ENCODE measurements around the gene SERPINA12. TPM values are rescaled to one million over a fixed set of nuclear protein-coding genes. Genes with fewer than 3 reads are reported as not detected.

The SERPINA12 gene
- total RNA-seq, 6 experiments from 2014 or later: 0.26 to 2.8 (median 0.39) TPM; not detected in 3

- Histone ChIP-seq H3K27ac (no peak overlapping the region), H3K4me3 (no peak overlapping the region), H3K9me3 (no peaks in the 10 kb centered on the region), H3K4me1 (peaks cover 0 to 35% (median 10%) of the 10 kb centered on the region in 4 donors), H3K36me3 (no peaks in the 10 kb centered on the region), H3K27me3 (no peaks in the 10 kb centered on the region)
- TF ChIP-seq, protein P1, sequence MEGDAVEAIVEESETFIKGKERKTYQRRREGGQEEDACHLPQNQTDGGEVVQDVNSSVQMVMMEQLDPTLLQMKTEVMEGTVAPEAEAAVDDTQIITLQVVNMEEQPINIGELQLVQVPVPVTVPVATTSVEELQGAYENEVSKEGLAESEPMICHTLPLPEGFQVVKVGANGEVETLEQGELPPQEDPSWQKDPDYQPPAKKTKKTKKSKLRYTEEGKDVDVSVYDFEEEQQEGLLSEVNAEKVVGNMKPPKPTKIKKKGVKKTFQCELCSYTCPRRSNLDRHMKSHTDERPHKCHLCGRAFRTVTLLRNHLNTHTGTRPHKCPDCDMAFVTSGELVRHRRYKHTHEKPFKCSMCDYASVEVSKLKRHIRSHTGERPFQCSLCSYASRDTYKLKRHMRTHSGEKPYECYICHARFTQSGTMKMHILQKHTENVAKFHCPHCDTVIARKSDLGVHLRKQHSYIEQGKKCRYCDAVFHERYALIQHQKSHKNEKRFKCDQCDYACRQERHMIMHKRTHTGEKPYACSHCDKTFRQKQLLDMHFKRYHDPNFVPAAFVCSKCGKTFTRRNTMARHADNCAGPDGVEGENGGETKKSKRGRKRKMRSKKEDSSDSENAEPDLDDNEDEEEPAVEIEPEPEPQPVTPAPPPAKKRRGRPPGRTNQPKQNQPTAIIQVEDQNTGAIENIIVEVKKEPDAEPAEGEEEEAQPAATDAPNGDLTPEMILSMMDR (IDR thresholded peaks at IDR 0.05): no peak
- no peak for TF ChIP-seq POLR2A (IDR thresholded peaks at IDR 0.05)
- DNase-seq (no peak), ATAC-seq (no peak)
- intact Hi-C loops (cut with DNase I): no loop called here
These were observed 30.8 kb downstream of the SERPINA12 start for GRCh38 chr14:94478420-94478819.

DNA sequence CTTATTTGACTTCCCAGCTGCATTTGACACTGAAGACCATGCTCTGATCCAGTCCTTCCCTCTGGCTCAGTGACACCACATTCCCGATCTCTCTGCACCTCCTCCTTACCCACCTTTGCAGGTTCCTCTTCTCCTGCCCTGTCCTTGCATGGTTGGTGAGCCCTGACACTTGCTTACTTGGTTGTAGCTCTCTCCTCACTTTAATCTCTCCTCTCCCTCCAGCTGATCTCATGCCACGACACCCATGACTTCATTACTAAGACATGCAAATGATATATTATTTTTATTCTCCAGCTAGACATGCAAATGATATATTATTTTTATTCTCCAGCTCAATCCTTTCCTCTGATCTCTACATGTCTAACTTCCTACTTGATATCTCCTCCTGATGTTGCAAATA is 33.2 kb downstream of the SERPINA12 start, which contains the start of gene SERPINA9:
Gene SERPINA9, minus strand, starts transcription at position 175 of the 400 bp plus-strand sequence. CDS start 6,357 bp downstream, outside the sequence.
- DNase-seq (peak in 1 of 3 donors; percentile 10), ATAC-seq (no peak)
- WGBS (ENCODE audit: insufficient coverage, low coverage, low lambda C conversion rate, missing lambda C conversion rate): 86% methylated on average over 2 of the region's 2 CpGs

GRCh38 chr14:94474581-94475031 is 34.7 kb downstream of the SERPINA12 start:
- TF ChIP-seq POLR2A (IDR thresholded peaks at IDR 0.05): no peak
- TF ChIP-seq, protein P1 (IDR thresholded peaks at IDR 0.05): no peak
- no peaks in the 10 kb centered on the region for H3K27me3 ChIP-seq
- no peaks in the 10 kb centered on the region for H3K9me3 ChIP-seq
- no peak for ATAC-seq
- intact Hi-C loops (cut with DNase I): no loop called here
- H3K36me3 ChIP-seq: no peaks in the 10 kb centered on the region
- WGBS (ENCODE audit: insufficient coverage, low coverage, low lambda C conversion rate, missing lambda C conversion rate): 77% methylated on average over 6 of the region's 7 CpGs
- no peak overlapping the region for H3K27ac ChIP-seq
- no peak for DNase-seq
- no peak overlapping the region for H3K4me3 ChIP-seq
- H3K4me1 ChIP-seq: peaks cover 0 to 8% (median 0%) of the 10 kb centered on the region in 4 donors

More for the DNA sequence above, 33.2 kb downstream of the SERPINA12 start, which contains the start of gene SERPINA9:
- H3K27ac ChIP-seq: no peak within 1 kb of the TSS
- H3K36me3 ChIP-seq: no peaks in the 10 kb centered on the region
- intact Hi-C loops (cut with DNase I): no loop called here
- H3K9me3 ChIP-seq: no peaks in the 10 kb centered on the region
- H3K4me3 ChIP-seq: no peak within 1 kb of the TSS
- peaks cover 0 to 18% (median 2%) of the 10 kb centered on the region in 4 donors for H3K4me1 ChIP-seq
- H3K27me3 ChIP-seq: no peaks in the 10 kb centered on the region
- TF ChIP-seq, protein P1 (IDR thresholded peaks at IDR 0.05): no peak
- TF ChIP-seq POLR2A (IDR thresholded peaks at IDR 0.05): no peak

DNA sequence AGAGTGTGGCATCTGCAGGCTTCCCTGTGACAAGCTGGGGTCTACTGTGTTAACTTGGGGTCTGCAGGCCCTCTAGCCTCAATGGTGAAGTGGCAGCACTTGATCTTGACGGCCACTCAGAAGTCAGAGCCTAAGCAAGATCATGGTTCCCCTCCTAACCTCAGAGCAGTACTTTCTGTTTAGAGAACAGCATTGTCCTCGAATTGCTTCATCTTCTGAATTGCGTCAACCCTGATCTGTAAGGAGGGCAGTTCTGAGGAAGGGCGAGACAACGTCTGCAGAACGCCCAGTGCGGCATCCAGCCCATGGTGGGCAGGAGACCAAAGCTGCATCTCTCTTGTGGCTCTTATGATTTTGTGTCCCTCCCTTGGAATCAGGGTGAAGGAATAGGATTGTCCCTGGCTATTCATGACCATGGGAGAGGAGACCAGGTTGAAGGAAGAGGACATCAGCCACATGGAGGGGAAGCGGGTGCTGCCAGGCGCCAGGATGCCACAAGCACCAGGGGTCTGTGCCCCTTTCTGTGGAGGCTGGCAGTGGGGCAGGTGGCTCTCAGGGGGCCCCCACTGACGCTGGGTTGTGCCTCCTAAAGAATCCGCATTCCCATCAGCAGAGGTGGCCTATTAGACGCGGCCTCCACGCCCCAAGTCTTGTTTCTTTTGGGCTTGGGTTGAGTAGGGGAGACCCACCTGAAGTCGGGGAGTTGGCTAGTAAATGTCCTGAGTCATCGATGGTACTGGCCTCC is 35.4 kb downstream of the SERPINA12 start:
- Histone ChIP-seq H3K9me3 (no peaks in the 10 kb centered on the region), H3K27ac (no peak overlapping the region), H3K4me1 (peaks cover 0 to 8% (median 0%) of the 10 kb centered on the region in 4 donors), H3K36me3 (no peaks in the 10 kb centered on the region), H3K4me3 (no peak overlapping the region), H3K27me3 (no peaks in the 10 kb centered on the region)
- TF ChIP-seq, protein P1 (IDR thresholded peaks at IDR 0.05): no peak
- TF ChIP-seq POLR2A (IDR thresholded peaks at IDR 0.05): no peak
- intact Hi-C loops (cut with DNase I): no loop called here
- DNase-seq (peak in 1 of 3 donors; percentile 39), ATAC-seq (peak; percentile 54 to 81 (median 76))
- WGBS (ENCODE audit: insufficient coverage, low coverage, low lambda C conversion rate, missing lambda C conversion rate): 52% methylated on average over 6 of the region's 16 CpGs

Data from right lobe of liver (tissue), 6 donors.